Psoas muscle (tissue), 8 donors: ENCODE measurements around the gene NFASC. TPM values are rescaled to one million over a fixed set of nuclear protein-coding genes. Genes with fewer than 3 reads are reported as not detected.

Experiments used
- ATAC-seq, 4 donors: fragments of 200-7000 bp; cut with Tn5 transposase; one replicate each; pipeline ENCODE4 v1.9.1; 2020; ENCODE audit warnings: moderate library complexity in 3 of 4, mild to moderate bottlenecking in 2 of 4
- DNase-seq, 2 donors: peaks; one replicate each; pipeline ENCODE4 v3.0.0-alpha.2; 2020
- H3K27ac ChIP-seq: fragments of 200-600 bp; one replicate; pipeline ENCODE4 v1.8.0; 2022
- H3K27me3 ChIP-seq, 3 donors: fragments of 200-600 bp in 1 of 3; one replicate each; pipeline versions ENCODE4 v1.6.1 to v1.8.0; 2013 to 2022; ENCODE audit warnings: low read length in 2 of 3, mild to moderate bottlenecking in 2 of 3, moderate library complexity in 1 of 3; ENCODE audit not compliant: insufficient read depth in 3 of 3
- H3K36me3 ChIP-seq, 2 donors: fragments of 200-600 bp in 1 of 2; one replicate each; pipeline versions ENCODE4 v1.6.1 to v1.8.0; 2013 to 2022; ENCODE audit warnings: low read depth in 1 of 2, mild to moderate bottlenecking in 1 of 2, moderate library complexity in 1 of 2; ENCODE audit not compliant: insufficient read depth in 1 of 2
- H3K4me1 ChIP-seq: fragments of 200-600 bp; one replicate; pipeline ENCODE4 v1.8.0; 2022
- H3K4me3 ChIP-seq: fragments of 200-600 bp; one replicate; pipeline ENCODE4 v1.8.0; 2022; ENCODE audit warnings: mild to moderate bottlenecking
- H3K9me3 ChIP-seq: fragments of 200-600 bp; one replicate; pipeline ENCODE4 v1.8.0; 2022
- WGBS, 3 donors: extraction: QIAGEN DNeasy Blood & Tissue Kit; methylation state at CpG; one replicate each; pipeline versions ENCODE4 v1.1.6 to v1.1.7; 2013; 5-methylcytosine and 5-hydroxymethylcytosine counted together
- intact Hi-C, 2 donors: fragments of 100-400 bp; cut with DNase I; formaldehyde crosslinking; loops; one replicate each; pipeline versions ENCODE4 v1.11.0 to v1.14.2; 2022
- polyA plus RNA-seq, 3 donors: library from polyadenylated mRNA; stranded (reverse); fragments of 200-250 nt; gene quantifications; one replicate each; pipeline ENCODE4 v1.2.3, GENCODE V29; 2013
- total RNA-seq, 4 donors: library from RNA; stranded (reverse); fragmentation: NEBNext Ultra II Directional in 2 of 4; extraction: Animal tissue kit (Norgen Biotek cat#: 25700) in 2 of 4; gene quantifications; one replicate each; pipeline versions ENCODE4 v1.2.1 to v1.2.4, GENCODE V29; 2021 to 2023
- TF ChIP-seq, protein P1 (sequence below): fragments of 200-600 bp; IDR thresholded peaks from one replicate; pipeline ENCODE4 v1.8.0; 2022; ENCODE audit warnings: antibody characterized with exemption
- donor health status: healthy with polysubstance abuse.
- donor health status: DM: no; HTN: no; CAD: no; lungs with moderate emphysema.
- donor health status: Bipolar disorder and iron deficiency.
- donor health status: healthy.
- donor health status: DM: yes; HTN: yes; CAD: no.
- donor health status: DM: no; HTN: no; CAD: no.
- donor health status: DM: no; HTN: no; CAD: no.
- donor health status: DM: yes; HTN: yes; CAD: no.

Gene NFASC
- total and polyA plus RNA-seq, 7 donors = 0.46 to 7.5 (median 0.90) TPM

DNA sequence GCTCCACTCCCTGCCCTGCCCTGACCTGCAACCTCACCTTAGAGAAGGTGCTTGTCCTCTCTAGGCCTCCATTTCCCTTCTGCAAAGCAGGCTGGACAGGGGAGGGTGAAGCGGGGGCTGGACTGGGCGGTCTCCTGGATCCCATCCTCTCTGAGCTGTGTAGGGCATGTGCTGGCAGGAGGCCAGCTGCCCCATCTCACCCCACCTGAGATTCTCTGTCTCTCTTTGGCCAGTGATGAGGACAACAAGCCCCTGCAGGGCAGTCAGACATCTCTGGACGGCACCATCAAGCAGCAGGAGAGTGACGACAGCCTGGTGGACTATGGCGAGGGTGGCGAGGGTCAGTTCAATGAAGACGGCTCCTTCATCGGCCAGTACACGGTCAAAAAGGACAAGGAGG is 145.4 kb downstream of the NFASC start:
- H3K27ac ChIP-seq = no peak overlapping the region
- WGBS, 3 donors = 94 to 97% (median 95%) methylated on average over 9 of the region's 9 CpGs
- intact Hi-C loops = no loop called here

DNA sequence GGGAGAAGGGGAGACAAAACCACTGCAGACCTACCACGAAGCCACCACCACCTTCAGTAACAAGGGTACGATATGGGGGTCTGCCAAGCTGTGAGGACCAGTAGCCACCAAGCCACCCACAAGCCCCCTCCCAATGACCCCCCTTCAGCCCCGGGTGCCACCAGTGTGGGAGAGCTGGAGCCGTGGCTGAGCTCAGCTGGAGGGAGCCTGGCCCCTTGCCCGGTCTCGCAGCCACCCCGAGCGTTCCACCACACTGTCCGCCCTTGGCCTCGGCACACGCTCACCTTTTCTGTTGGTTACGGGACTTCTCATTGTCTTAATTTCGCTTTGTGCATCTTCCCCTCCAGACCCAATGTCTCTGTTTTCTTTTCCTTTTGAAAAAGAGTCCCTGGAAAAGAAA is 145.9 kb downstream of the NFASC start:
- Histone ChIP-seq H3K9me3 (no peaks in the 10 kb centered on the region), H3K27me3 (peaks cover 0 to 2% (median 0%) of the 10 kb centered on the region in 3 donors), H3K4me1 (no peaks in the 10 kb centered on the region), H3K4me3 (no peak overlapping the region), H3K27ac (no peak overlapping the region), H3K36me3 (no peaks in the 10 kb centered on the region)
- intact Hi-C loops = no loop called here
- DNase-seq (no peak), ATAC-seq (no peak)
- whole genome bisulfite sequencing, 3 donors = 77 to 82% (median 78%) methylated on average over 13 of the region's 13 CpGs
- TF ChIP-seq, protein P1, sequence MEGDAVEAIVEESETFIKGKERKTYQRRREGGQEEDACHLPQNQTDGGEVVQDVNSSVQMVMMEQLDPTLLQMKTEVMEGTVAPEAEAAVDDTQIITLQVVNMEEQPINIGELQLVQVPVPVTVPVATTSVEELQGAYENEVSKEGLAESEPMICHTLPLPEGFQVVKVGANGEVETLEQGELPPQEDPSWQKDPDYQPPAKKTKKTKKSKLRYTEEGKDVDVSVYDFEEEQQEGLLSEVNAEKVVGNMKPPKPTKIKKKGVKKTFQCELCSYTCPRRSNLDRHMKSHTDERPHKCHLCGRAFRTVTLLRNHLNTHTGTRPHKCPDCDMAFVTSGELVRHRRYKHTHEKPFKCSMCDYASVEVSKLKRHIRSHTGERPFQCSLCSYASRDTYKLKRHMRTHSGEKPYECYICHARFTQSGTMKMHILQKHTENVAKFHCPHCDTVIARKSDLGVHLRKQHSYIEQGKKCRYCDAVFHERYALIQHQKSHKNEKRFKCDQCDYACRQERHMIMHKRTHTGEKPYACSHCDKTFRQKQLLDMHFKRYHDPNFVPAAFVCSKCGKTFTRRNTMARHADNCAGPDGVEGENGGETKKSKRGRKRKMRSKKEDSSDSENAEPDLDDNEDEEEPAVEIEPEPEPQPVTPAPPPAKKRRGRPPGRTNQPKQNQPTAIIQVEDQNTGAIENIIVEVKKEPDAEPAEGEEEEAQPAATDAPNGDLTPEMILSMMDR = no peak

More for the DNA sequence above, 145.4 kb downstream of the NFASC start:
- Histone ChIP-seq H3K4me1 (no peaks in the 10 kb centered on the region), H3K36me3 (no peaks in the 10 kb centered on the region), H3K4me3 (no peak overlapping the region), H3K9me3 (no peaks in the 10 kb centered on the region), H3K27me3 (peaks cover 0 to 2% (median 0%) of the 10 kb centered on the region in 3 donors)
- TF ChIP-seq, protein P1 = no peak
- ATAC-seq (no peak), DNase-seq (no peak)

DNA sequence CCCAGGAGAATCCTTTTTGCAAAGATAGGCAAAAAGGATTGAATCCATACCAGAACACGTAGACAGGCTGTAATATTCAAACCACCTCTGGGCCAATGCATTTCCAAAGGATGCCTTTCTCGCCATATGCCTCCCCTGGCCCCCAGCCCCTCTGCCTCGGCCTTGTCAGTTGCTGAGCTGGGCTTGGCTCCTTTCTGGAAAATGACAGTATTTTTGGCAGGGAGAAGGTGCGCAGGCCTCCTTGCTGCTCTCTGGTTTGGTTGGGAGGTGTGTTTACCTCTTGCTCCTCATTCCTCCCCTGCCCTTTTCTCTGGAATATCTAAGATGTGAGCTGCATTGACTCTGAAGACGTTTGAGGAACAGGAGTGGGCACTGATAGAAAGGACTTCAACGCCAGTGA is 146.3 kb downstream of the NFASC start:
- intact Hi-C loops = no loop called here
- H3K9me3 ChIP-seq = no peaks in the 10 kb centered on the region
- peaks cover 0 to 2% (median 0%) of the 10 kb centered on the region in 3 donors for H3K27me3 ChIP-seq
- no peak overlapping the region for H3K4me3 ChIP-seq
- DNase-seq = no peak
- no peak for ATAC-seq
- WGBS, 3 donors = 85 to 89% (median 86%) methylated on average over 6 of the region's 6 CpGs
- H3K36me3 ChIP-seq = no peaks in the 10 kb centered on the region
- TF ChIP-seq, protein P1 = no peak
- no peaks in the 10 kb centered on the region for H3K4me1 ChIP-seq
- H3K27ac ChIP-seq = no peak overlapping the region

DNA sequence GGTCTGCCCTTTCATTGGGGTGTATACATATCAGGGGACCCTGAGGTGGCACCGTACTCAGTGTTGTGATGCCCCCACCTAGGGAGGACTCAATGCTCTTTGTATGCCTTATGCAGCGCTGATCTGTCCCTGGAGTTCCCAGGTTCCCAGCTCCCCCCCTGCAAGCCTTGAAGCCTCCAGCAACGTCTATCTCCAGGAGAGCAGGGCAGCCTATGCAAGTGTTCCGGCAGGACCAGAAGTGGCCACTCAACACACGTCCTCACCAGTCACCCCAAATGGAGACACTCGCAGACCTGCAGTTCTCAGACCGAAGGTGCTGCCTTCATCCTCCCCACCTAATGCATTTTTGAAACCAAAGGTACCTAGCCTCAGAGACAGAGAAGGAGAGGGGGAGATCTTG is 147.1 kb downstream of the NFASC start:
- Histone ChIP-seq H3K27ac (no peak overlapping the region), H3K36me3 (no peaks in the 10 kb centered on the region), H3K27me3 (peaks cover 0 to 2% (median 0%) of the 10 kb centered on the region in 3 donors), H3K4me1 (no peaks in the 10 kb centered on the region), H3K9me3 (no peaks in the 10 kb centered on the region), H3K4me3 (no peak overlapping the region)
- ATAC-seq (no peak), DNase-seq (no peak)
- intact Hi-C loops = no loop called here
- TF ChIP-seq, protein P1 = no peak
- 88 to 93% (median 92%) methylated on average over 7 of the region's 7 CpGs for WGBS, 3 donors

DNA sequence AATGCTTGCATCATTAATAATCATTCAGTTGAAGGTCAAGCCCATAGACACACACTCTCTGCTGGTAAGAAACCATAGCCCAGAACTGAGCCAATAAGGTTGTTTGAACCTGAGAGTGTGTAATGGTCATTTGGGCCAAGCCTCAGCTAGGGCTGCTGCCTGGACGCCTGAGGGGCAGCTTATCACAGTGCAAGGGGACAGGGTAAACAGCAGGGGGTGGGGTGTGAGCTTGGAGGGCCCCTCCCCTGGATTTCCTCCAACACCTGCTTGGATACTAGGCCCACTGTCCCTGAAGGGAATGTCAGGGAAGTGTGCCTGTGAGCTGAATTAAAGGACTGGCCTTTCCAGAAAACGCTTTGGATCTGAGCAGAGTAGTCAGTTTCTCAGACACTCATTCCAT is 147.7 kb downstream of the NFASC start:
- intact Hi-C loops = no loop called here
- peaks cover 0 to 2% (median 0%) of the 10 kb centered on the region in 3 donors for H3K27me3 ChIP-seq
- ATAC-seq = no peak
- no peaks in the 10 kb centered on the region for H3K4me1 ChIP-seq
- H3K36me3 ChIP-seq = no peaks in the 10 kb centered on the region
- no peak for DNase-seq
- H3K27ac ChIP-seq = no peak overlapping the region
- TF ChIP-seq, protein P1 = no peak
- H3K4me3 ChIP-seq = no peak overlapping the region
- 61 to 84% (median 63%) methylated on average over 2 of the region's 2 CpGs for WGBS, 3 donors
- H3K9me3 ChIP-seq = no peaks in the 10 kb centered on the region
